Hepatocyte (in vitro differentiated cells): ENCODE data around the gene TCP11L1. TPM values are rescaled to one million over a fixed set of nuclear protein-coding genes. Genes with fewer than 3 reads are reported as not detected.

Source experiments
- polyA plus RNA-seq: library from polyadenylated mRNA; unstranded; fragments of >200 nt; fragmentation: Nextera tagmentation; extraction: Ambion mirVana; gene quantifications from 2 replicates; pipeline ENCODE4 v1.2.1, GENCODE V29; 2016
- small RNA-seq: library from RNA; depleted of rRNA; stranded (forward); fragments of <200 nt; gene quantifications from one replicate; pipeline ENCODE3, GENCODE V24; 2014
- total RNA-seq: library from RNA; depleted of rRNA; stranded (reverse); fragments of >200 nt; gene quantifications from 2 replicates; pipeline ENCODE4 v1.2.3, GENCODE V29; 2014

Gene TCP11L1
- total and polyA plus RNA-seq, 2 experiments from 2014 or later: 9.8 to 25.5 TPM

Small RNA genes lying within 50 kb of the gene (small RNA-seq; reads per million reads assigned to genes)
- gene RF00019: not detected

Other genes starting within 250 kb of the TCP11L1 start
- gene CCDC73, start 244.9 kb upstream of the TCP11L1 start, total RNA-seq: 0.03 and 0.12 TPM in 2 replicates
- 0.06 TPM in 1 of 2 replicates, not detected in the other for gene CCDC73, start 244.9 kb upstream of the TCP11L1 start, polyA plus RNA-seq
- gene PRRG4, start 209.6 kb upstream of the TCP11L1 start, total RNA-seq: 9.2 and 12.1 TPM in 2 replicates
- gene PRRG4, start 209.6 kb upstream of the TCP11L1 start, polyA plus RNA-seq: 3.0 TPM in 2 replicates
- gene QSER1, start 146.8 kb upstream of the TCP11L1 start, total RNA-seq: 27.1 and 30.3 TPM in 2 replicates
- 2.8 and 3.7 TPM in 2 replicates for gene QSER1, start 146.8 kb upstream of the TCP11L1 start, polyA plus RNA-seq
- 21.3 and 21.5 TPM in 2 replicates for gene DEPDC7, start 23.7 kb upstream of the TCP11L1 start, total RNA-seq
- gene DEPDC7, start 23.7 kb upstream of the TCP11L1 start, polyA plus RNA-seq: 12.1 and 12.5 TPM in 2 replicates
- 33.0 TPM in 2 replicates for gene CSTF3, start 121.9 kb downstream of the TCP11L1 start, total RNA-seq
- 35.6 and 39.7 TPM in 2 replicates for gene CSTF3, start 121.9 kb downstream of the TCP11L1 start, polyA plus RNA-seq
- gene HIPK3, start 217.8 kb downstream of the TCP11L1 start, total RNA-seq: 123 and 124 TPM in 2 replicates
- gene HIPK3, start 217.8 kb downstream of the TCP11L1 start, polyA plus RNA-seq: 25.0 and 26.9 TPM in 2 replicates